PC-3 (cell line): Measurements from ENCODE around the gene HOXA10. TPM values are rescaled to one million over a fixed set of nuclear protein-coding genes. Genes with fewer than 3 reads are reported as not detected.

ENCODE experiments used
- ATAC-seq: fragments of 200-7000 bp; cut with Tn5 transposase; 2 replicates; pipeline ENCODE4 v1.9.1; 2020; ENCODE audit warnings: mild to moderate bottlenecking, moderate library complexity
- BruUV-seq: library from RNA; stranded (reverse); fragments of 400-500 nt; replicated peaks from 2 replicates; lab custom pipeline; 2021; lab: Mats Ljungman, UMichigan
- CTCF ChIA-PET: fragments of 300-600 bp; sonication (Branson Sonifier 250); formaldehyde crosslinking; loops from one replicate; lab custom pipeline; 2022; ENCODE audit warnings: antibody characterized with exemption; lab: Charles Lee
- POLR2A ChIA-PET: fragments of 300-600 bp; sonication (Branson Sonifier 250); formaldehyde crosslinking; loops from one replicate; lab custom pipeline; 2022; ENCODE audit warnings: antibody characterized with exemption; ENCODE audit not compliant: unreplicated experiment; lab: Charles Lee
- DNase-seq: peaks from one replicate; pipeline ENCODE4 v3.0.0-alpha.2; 2015
- H2AFZ ChIP-seq: fragments of 300-600 bp; sonication (generic); 2 replicates; pipeline ENCODE4 v1.6.0; 2016; ENCODE audit warnings: antibody characterized with exemption, low read length
- H3F3A ChIP-seq: fragments of 300-600 bp; sonication (generic); one replicate; pipeline ENCODE4 v1.6.0; 2017; ENCODE audit warnings: antibody characterized with exemption, low read length, control low read depth, mild to moderate bottlenecking; ENCODE audit not compliant: unreplicated experiment
- H3K27ac ChIP-seq: fragments of 300-600 bp; sonication (generic); 2 replicates; pipeline ENCODE4 v1.5.1; 2016; ENCODE audit warnings: mild to moderate bottlenecking, low read length
- H3K27me3 ChIP-seq: fragments of 300-600 bp; sonication (generic); 2 replicates; pipeline ENCODE4 v1.6.1; 2016; ENCODE audit warnings: low read length, mixed read lengths
- H3K36me3 ChIP-seq: fragments of 300-600 bp; sonication (generic); 2 replicates; pipeline ENCODE4 v1.6.1; 2016; ENCODE audit warnings: low read depth, mixed run types, low read length, mixed read lengths
- H3K4me1 ChIP-seq: fragments of 300-600 bp; sonication (generic); 2 replicates; pipeline ENCODE4 v1.5.1; 2016; ENCODE audit warnings: low read length; ENCODE audit not compliant: insufficient read depth
- H3K4me2 ChIP-seq: fragments of 300-600 bp; sonication (generic); 2 replicates; pipeline ENCODE4 v1.6.0; 2016; ENCODE audit warnings: low read length
- H3K4me3 ChIP-seq: fragments of 300-600 bp; sonication (generic); 2 replicates; pipeline ENCODE4 v1.5.1; 2016; ENCODE audit warnings: mild to moderate bottlenecking, low read length, mixed read lengths
- H3K79me2 ChIP-seq: fragments of 300-600 bp; sonication (generic); 2 replicates; pipeline ENCODE4 v1.6.1; 2017; ENCODE audit warnings: low read length, mixed read lengths
- H3K9ac ChIP-seq: fragments of 300-600 bp; sonication (generic); 2 replicates; pipeline ENCODE4 v1.6.0; 2016; ENCODE audit warnings: mild to moderate bottlenecking, low read length
- H3K9me2 ChIP-seq: fragments of 300-600 bp; sonication (generic); replicated peaks from 2 replicates; pipeline ENCODE4 v1.6.1; 2016; ENCODE audit warnings: mixed run types, low read length, mixed read lengths
- H3K9me3 ChIP-seq: fragments of 300-600 bp; sonication (generic); 2 replicates; pipeline ENCODE4 v1.6.1; 2016; ENCODE audit warnings: low read length, mixed read lengths
- H4K20me1 ChIP-seq: fragments of 300-600 bp; sonication (generic); 2 replicates; pipeline ENCODE4 v1.6.1; 2016; ENCODE audit warnings: low read length, mixed read lengths
- CTCF ChIP-seq: fragments of 300-600 bp; sonication (generic); conservative IDR thresholded peaks from 2 replicates; pipeline ENCODE4 v1.5.1; 2017; ENCODE audit warnings: antibody characterized with exemption, low read depth, mild to moderate bottlenecking, low read length
- EZH2 ChIP-seq: fragments of 300-600 bp; sonication (generic); IDR thresholded peaks from one replicate; pipeline ENCODE4 v1.6.1; 2017; ENCODE audit warnings: antibody characterized with exemption, mild to moderate bottlenecking, low read length; ENCODE audit not compliant: unreplicated experiment
- EZH2phosphoT487 ChIP-seq: fragments of 300-600 bp; sonication (generic); IDR thresholded peaks from 2 replicates; pipeline ENCODE4 v1.6.1; 2018; ENCODE audit warnings: mild to moderate bottlenecking, antibody characterized with exemption, low read length, borderline replicate concordance
- intact Hi-C: fragments of 100-400 bp; cut with micrococcal nuclease; formaldehyde crosslinking; loops from 2 replicates; pipeline ENCODE4 v1.9.0; 2023
- total RNA-seq: library from RNA; depleted of rRNA; stranded (reverse); fragments of >200 nt; gene quantifications from 2 replicates; pipeline ENCODE4 v1.2.3, GENCODE V29; 2014

The HOXA10 gene
- total RNA-seq, 1 experiment from 2014 or later, result 46.1 TPM

DNA sequence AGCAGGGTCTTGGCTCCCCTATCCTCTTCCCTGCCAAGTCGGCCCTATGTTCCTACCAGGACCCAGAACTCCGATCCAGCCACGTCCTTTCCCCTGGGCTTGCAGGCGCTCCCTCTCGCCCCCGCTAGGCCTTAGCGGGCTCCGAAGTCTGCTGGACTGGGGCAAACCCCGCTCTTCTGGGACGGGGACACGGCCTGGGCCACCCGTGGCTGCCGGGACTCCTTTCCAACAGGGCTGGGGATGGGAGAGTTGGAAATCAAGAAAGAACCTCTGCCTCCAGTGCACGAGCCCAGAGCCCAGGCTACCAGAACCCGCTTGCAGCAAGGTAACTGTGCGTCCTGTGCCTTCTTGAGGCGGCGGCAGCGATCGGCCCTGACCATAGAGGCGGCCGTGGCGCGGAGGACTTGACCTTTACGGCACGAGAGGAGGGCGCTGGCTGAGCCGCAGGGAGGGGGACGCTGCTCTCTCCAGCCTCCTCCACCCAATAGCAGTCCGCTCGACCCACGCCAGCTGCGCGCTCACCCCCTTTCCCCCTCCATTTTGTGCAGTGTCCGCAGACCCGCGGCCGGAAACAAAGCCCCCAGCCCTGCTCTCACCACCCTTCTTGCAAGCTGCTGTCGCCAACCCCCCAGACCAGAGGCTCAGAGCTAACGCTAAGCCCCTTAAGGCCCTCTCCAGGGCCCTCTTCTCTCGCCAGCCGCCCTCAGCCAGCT is 17.9 kb upstream of the HOXA10 start:
- ChIA-PET CTCF (no interaction called here), POLR2A (interaction anchor here (0.5 to 0.6 kb wide), 2 partner anchors 23 to 470 kb away, joined by 4 to 9 read pairs; no protein-coding TSS in a partner anchor)
- Histone ChIP-seq H4K20me1 (peaks cover 7% of the 10 kb centered on the region; the same call in 1 of the 2 replicates), H3K9ac (peak overlapping the region; percentile 97), H3F3A (no peaks in the 10 kb centered on the region), H3K9me3 (no peaks in the 10 kb centered on the region), H3K9me2 (no peaks in the 10 kb centered on the region), H3K79me2 (peaks cover 100% of the 10 kb centered on the region), H3K27ac (peak overlapping the region; percentile 97), H3K4me3 (peak overlapping the region; percentile 91), H3K4me1 (peaks cover 42% of the 10 kb centered on the region), H2AFZ (no peak overlapping the region; the same call in 1 of the 2 replicates), H3K36me3 (no peaks in the 10 kb centered on the region), H3K4me2 (peak overlapping the region; percentile 99), H3K27me3 (no peaks in the 10 kb centered on the region)
- BruUV-seq, result no TSS peak
- DNase-seq (peak; percentile 51), ATAC-seq (peak; percentile 9)
- intact Hi-C loops, result no loop called here
- TF ChIP-seq EZH2phosphoT487, result no peak
- no peak for TF ChIP-seq CTCF
- TF ChIP-seq EZH2, result no peak

DNA sequence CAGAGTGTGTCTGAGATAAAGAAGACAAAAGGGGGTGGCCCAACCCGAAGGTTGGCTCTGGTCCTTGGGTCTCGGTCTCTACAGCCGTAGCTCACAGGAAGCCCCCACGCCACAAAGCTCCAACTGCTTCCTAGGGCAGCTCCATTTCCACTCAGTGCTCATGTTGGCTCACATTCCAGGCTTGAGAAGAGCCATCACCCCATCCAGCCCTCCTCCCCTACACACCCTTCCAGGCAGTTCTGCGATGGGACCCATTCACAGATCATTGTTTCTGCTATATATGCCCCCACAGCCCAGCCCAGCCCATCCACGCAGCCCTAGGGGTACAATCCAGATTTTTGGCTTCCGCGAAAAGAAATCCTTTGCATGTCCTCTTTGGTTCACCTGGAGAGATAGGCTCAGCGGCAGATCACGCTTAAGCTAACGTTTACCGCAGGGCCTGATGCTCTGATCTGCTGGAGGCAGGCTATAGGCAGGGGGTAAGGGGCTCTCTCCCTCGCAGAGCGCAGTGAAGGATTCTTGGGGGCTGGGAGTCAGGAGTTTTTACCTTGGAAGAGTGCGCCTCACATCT is 17.1 kb upstream of the HOXA10 start:
- H3K36me3 ChIP-seq, result no peaks in the 10 kb centered on the region
- H3K4me3 ChIP-seq, result peak overlapping the region; percentile 91
- peak overlapping the region; percentile 99 for H3K4me2 ChIP-seq
- H3K9ac ChIP-seq, result peak overlapping the region; percentile 97
- H3K4me1 ChIP-seq, result peaks cover 42% of the 10 kb centered on the region
- 0 out of 2 replicates have a peak, but pooled peaks have one; percentile 1 for ATAC-seq
- POLR2A ChIA-PET, result interaction anchor here (0.6 kb wide), 2 partner anchors 75 to 858 kb away, joined by 3 to 5 read pairs; no protein-coding TSS in a partner anchor
- BruUV-seq, result TSS peak; percentile 7
- H4K20me1 ChIP-seq, result no peaks in the 10 kb centered on the region; the same call in 1 of the 2 replicates
- TF ChIP-seq EZH2phosphoT487 (no peak), CTCF (no peak), EZH2 (no peak)
- CTCF ChIA-PET, result interaction anchor here (0.6 to 0.7 kb wide), 2 partner anchors 8 to 822 kb away, joined by 3 read pairs; partner anchors contain the start of gene HOXA13
- no peaks in the 10 kb centered on the region for H3F3A ChIP-seq
- H3K27me3 ChIP-seq, result no peaks in the 10 kb centered on the region
- no peaks in the 10 kb centered on the region for H3K9me3 ChIP-seq
- H3K9me2 ChIP-seq, result no peaks in the 10 kb centered on the region
- peak overlapping the region; percentile 97 for H3K27ac ChIP-seq
- intact Hi-C loops, result no loop called here
- peaks cover 100% of the 10 kb centered on the region for H3K79me2 ChIP-seq
- H2AFZ ChIP-seq, result no peak overlapping the region; the same call in 1 of the 2 replicates
- DNase-seq, result peak; percentile 31
